Measurements from ENCODE around the gene PDE8A.

Gene PDE8A

GRCh38 chr15:85036716-85037115 is 55.1 kb downstream of the PDE8A start:
- DNase-seq = no peak

GRCh38 chr15:85037641-85038040 is 56.0 kb downstream of the PDE8A start:
- no peak for DNase-seq

GRCh38 chr15:85041230-85041629 is 59.6 kb downstream of the PDE8A start:
- DNase-seq = no peak

- DNase-seq = peak in 4 of 6 experiments; percentile 8 to 30 (median 10)
Measured at GRCh38 chr15:85044251-85044853, 62.7 kb downstream of the PDE8A start.

- DNase-seq = no peak
Measured at GRCh38 chr15:85044894-85045293, 63.2 kb downstream of the PDE8A start.

GRCh38 chr15:85045615-85046014 is 64.0 kb downstream of the PDE8A start:
- DNase-seq = no peak

GRCh38 chr15:85047271-85047948 is 65.8 kb downstream of the PDE8A start:
- no peak for DNase-seq

GRCh38 chr15:85048430-85048829 is 66.8 kb downstream of the PDE8A start:
- no peak for DNase-seq

- DNase-seq = no peak
Measured at GRCh38 chr15:85049805-85050204, 68.1 kb downstream of the PDE8A start.

- no peak for DNase-seq
Measured at GRCh38 chr15:85059734-85060133, 78.1 kb downstream of the PDE8A start.

- DNase-seq = no peak
Measured at GRCh38 chr15:85062560-85062959, 80.9 kb downstream of the PDE8A start.

GRCh38 chr15:85063088-85063487 is 81.4 kb downstream of the PDE8A start:
- no peak for DNase-seq

- DNase-seq = no peak
Measured at GRCh38 chr15:85063522-85064079, 81.9 kb downstream of the PDE8A start.

- no peak for DNase-seq
Measured at GRCh38 chr15:85064710-85065109, 83.1 kb downstream of the PDE8A start.

- DNase-seq = no peak
Measured at GRCh38 chr15:85071061-85071460, 89.4 kb downstream of the PDE8A start.

- DNase-seq = no peak
Measured at GRCh38 chr15:85071504-85071903, 89.8 kb downstream of the PDE8A start.

GRCh38 chr15:85072917-85073316 is 91.3 kb downstream of the PDE8A start:
- no peak for DNase-seq

- DNase-seq = no peak
Measured at GRCh38 chr15:85073556-85074194, 92.0 kb downstream of the PDE8A start.

- no peak for DNase-seq
Measured at GRCh38 chr15:85086855-85087254, 105.2 kb downstream of the PDE8A start.

- DNase-seq = no peak
Measured at GRCh38 chr15:85088300-85088699, 106.6 kb downstream of the PDE8A start.

GRCh38 chr15:85089929-85090597 is 108.4 kb downstream of the PDE8A start:
- no peak for DNase-seq

- no peak for DNase-seq
Measured at GRCh38 chr15:85091990-85092389, 110.3 kb downstream of the PDE8A start.

- no peak for DNase-seq
Measured at GRCh38 chr15:85094685-85095084, 113.0 kb downstream of the PDE8A start.

Measured in stimulated activated naive CD4-positive, alpha-beta T cell (primary cell).